ENCODE data around the gene MBNL1.

MBNL1 gene, protein sequence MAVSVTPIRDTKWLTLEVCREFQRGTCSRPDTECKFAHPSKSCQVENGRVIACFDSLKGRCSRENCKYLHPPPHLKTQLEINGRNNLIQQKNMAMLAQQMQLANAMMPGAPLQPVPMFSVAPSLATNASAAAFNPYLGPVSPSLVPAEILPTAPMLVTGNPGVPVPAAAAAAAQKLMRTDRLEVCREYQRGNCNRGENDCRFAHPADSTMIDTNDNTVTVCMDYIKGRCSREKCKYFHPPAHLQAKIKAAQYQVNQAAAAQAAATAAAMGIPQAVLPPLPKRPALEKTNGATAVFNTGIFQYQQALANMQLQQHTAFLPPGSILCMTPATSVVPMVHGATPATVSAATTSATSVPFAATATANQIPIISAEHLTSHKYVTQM

DNA sequence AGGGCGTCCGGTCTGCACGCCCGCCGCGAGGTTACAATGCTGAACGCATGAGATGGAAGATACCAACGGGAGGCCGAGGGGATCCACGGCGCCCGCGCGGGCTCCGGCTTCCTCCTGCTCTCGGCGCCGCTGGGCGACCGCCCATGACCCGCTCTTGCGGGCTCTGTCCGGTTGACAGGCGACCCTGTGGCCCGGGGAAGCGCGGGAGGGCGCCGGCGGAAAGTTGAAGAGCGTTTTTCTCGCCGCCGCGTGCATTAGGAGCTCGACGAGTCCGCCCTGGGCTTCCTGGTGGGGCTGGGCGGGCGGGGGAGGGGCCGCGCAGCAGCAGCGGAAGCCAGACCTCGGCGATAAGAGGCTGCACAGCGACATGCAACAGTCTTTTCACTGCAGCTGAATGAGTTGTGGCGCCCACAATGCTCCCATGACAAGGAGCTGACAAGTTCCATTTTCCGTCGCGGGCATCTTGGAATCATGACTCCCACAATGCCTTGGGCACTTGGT is at the start of gene MBNL1:
TSS of gene MBNL1 (plus strand) at position 375 of the 501 bp plus-strand sequence. CDS start 31,265 bp downstream, outside the sequence.
- peak; percentile 90 for DNase-seq (ENCODE audit: low read depth, low spot score)

DNA sequence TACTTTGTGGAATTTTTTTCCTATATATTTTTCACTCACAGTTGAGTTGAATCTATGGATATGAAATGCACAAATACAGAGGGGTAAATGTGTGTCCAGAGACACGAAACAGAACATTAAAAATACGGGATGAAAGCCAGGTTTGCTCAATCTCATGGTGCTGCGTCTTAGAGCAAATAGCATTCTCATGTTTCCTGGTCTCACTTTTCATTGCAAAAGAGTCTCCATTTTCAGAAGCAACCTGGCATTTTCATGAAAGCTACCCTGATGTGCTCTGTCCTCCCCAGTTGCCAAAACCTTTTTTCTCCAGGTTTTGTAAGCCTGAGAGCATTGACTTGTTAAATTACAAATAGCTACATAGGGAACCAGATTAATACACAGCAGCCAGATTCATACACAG is 49.5 kb upstream of the MBNL1 start:
- DNase-seq (ENCODE audit: low read depth, low spot score) = no peak

DNA sequence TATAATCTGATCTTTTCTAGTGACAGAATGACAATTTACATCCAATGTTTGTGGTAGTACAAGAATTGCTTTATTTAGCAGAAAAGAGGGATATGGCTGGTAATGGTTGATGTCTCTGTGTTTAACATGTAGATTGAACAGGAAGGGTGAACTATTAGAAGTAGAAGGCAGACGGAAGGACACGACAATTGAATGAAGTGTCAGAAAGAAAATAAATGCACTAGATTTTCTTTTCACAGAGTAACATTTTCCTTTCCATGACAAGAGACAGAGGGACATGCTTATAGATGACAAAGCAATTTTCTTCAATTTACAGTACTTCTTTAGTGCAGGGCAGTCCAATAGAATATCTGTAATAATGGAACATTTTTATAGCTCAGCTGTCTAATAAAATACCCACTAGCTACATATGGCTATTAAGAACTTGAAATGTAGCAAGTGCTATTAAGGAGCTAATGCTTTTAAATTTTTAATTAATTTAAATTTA is 48.9 kb upstream of the MBNL1 start:
- DNase-seq (ENCODE audit: low read depth, low spot score) = no peak

DNA sequence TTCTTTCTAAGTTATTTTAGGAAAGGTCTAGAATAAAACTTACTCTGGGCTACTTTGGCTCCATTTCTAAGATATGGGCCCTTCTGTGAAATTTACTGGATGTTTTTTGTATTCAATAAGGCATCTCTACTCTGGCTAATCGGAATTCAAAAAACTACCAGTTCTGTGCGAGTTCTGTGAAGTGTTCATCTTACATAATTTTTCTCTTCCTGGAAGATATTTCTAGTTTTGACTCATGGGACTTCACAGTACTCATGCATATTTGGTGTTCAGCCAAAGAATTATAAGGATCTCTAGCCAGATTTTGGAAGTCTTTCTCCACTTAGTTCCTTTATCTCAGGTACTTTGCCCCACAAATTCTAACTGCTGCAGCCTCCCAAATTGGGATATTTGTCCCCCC is 46.4 kb upstream of the MBNL1 start:
- DNase-seq (ENCODE audit: low read depth, low spot score) = no peak

DNA sequence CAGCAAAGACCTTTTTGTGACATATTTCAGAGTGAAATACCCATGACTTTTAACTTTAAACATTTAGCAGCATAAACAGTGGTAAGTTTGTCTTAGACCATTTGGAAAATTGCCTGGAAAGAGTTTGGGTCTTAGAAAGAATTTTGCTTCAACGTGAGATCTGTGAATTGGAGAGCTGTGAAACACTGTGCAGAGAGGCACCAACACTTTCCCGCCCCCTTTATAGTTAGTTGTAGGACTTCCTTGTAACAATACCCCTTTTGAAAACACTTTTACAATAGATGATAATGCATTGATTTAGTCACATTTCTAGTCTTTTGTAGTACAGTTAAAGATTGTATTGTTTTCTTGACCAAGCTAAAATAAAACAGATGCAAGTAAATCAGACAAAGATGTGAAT is 43.5 kb upstream of the MBNL1 start:
- no peak for DNase-seq (ENCODE audit: low read depth, low spot score)

DNA sequence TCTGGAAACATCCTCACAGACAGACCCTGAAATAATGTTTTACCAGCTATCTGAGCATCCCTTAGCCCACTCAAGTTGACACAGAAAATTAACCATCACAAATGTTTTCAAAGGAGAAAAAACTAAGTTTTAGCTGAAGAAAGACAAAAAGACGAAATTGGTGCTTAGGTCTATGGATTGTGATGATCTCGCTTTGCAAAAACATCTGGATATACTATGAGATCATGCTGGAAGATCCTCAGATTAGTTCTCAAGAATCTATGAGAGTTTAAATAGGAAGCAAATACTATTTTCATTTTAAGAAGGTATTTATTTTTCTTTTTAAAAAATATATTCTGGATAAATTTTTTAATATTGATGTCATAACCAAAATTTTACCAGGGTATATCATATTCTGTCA is 42.6 kb upstream of the MBNL1 start:
- no peak for DNase-seq (ENCODE audit: low read depth, low spot score)

DNA sequence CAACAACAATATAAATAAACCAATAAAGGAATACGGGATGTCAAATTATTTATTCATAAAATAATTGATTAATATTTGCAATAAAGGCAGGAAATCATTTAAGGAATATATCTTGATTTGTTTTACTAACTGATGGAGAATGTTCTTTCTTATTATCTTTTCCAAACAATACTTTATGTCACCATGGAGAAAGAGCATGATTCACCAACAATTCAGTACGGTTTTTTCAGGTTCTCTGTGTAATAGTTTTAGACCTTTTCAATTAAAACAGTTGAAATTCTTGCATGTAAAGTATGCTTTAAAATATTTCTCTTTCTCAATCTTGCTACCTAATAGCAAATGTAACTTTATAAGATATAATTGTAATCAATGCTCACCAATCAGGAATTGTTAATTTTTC is 41.7 kb upstream of the MBNL1 start:
- no peak for DNase-seq (ENCODE audit: low read depth, low spot score)

DNA sequence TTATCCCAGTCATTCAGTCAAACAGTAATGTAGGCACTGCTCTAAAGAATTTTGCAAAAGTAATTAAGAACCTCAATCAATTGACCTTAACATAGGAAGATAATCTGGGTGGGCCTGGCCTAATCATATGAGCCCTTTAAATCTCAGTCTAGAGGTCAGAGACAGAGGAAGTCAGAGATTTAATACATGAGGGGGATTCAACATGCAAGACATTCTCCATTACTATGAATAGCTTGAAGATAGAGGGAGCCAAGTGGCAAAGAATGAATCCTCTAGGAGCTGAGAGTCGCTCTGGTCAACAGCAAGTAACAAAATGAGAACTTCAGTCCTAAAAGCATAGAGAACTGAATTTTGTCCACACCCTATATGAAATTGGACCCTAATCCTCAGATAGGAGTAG is 39.0 kb upstream of the MBNL1 start:
- DNase-seq (ENCODE audit: low read depth, low spot score) = no peak

DNA sequence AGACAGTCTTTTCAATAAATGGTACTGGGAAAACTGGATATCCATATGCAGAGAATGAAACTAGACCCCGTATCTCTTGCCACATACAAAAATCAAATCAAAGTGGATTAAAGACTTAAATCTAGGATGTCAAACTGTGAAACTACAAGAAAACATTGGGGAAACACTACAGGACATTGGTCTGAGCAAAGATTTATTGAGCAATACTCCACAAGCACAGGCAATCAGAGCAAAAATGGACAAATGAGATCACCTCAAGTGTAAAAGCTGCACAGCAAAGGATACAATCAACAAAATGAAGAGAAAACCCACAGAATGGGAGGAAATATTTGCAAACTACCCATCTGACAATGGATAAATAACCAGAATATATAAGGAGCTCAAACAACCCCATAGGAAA is 38.4 kb upstream of the MBNL1 start:
- no peak for DNase-seq (ENCODE audit: low read depth, low spot score)

DNA sequence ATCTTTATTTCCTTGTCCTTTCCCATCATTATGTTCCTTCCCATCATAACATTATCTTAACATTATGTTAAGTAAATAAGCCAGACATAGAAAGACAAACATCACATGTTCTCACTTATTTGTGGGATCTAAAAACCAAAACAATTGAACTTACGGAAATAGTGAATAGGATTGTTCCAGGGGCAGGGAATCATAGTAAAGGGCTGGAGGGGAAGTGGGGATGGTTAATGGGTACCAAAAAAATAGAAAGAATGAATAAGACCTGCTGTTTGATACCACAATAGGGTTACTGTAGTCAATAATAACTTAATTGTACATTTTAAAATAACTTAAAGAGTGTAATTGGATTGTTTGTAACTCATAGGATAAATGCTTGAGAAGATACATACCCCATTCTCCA is 36.7 kb upstream of the MBNL1 start:
- DNase-seq (ENCODE audit: low read depth, low spot score) = no peak

DNA sequence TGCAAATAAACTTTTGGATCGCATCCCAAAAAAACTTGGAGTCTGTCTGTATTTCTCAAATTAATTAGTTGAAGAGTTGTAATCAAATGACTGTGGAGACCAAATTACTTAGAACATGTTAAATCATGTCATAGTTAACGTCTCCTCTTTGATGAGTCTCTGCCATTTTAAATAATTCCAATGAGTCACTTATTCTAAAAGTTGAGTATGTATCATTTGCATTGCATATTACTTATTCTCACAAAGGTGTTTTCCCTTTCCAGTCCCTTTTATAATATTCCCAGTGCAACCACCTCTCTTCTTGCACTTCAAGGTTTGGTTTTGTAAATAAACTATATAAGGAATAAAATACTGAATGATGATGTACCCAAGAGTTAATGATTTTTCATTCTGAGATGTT is 36.0 kb upstream of the MBNL1 start:
- DNase-seq (ENCODE audit: low read depth, low spot score) = no peak

DNA sequence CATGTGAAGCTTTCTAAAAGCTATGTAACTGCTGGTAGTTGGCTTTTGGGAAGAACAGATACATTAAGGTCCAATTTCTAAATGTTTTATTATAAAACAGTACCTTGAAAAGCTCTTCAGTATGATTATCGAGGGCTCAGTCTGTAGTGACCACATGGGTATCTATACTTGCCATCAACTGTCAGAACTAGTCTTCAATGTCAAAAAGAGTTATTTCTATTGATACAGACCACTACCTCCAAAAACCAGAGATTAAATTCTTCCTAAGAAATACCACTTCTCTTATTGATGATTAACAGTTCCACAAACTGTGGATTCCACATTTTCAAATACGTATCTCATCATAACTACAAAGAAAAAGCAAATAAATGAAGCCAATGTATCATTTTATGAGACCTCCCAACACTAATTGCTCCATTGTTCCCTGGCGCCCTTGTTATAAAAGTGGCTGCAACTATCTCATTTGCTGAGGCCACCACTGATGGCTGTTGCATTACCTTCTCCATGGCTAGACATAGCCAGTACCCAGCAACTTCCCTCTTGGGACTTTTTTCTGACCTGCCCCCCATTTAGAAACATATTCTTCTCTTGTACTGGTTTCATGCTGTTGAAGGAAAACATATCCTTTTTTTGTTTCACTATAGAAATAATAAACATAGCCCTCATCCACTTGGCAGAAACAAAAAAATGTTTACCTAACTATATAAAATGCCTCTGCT is 33.9 kb upstream of the MBNL1 start:
- no peak for DNase-seq (ENCODE audit: low read depth, low spot score)

DNA sequence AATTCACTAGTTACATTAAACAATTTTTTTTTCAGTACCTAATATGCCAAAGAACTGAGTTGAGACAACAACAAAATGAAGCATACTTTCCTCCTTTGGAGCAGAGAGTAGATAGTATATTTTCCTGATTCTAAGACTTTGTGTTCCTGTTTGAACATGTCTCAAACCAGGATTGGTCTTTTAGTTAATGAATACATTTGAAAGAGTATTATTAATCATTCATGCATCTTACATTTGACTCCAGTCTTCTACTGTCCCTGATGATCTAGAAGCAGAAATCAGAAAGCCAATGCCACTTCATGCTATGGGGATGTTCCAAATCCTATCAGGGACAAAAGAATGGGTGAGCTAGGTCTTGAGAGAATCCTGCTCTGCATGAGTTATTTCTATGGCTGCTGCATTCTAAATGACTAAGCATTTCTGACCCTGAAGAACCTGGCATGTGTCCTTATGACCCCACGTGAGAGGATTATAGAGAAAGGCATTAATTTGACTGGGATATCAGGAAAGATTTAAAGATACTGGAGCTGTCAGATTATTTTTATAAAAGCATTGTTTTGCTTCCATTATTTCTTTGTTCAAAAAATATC is 32.9 kb upstream of the MBNL1 start:
- no peak for DNase-seq (ENCODE audit: low read depth, low spot score)

DNA sequence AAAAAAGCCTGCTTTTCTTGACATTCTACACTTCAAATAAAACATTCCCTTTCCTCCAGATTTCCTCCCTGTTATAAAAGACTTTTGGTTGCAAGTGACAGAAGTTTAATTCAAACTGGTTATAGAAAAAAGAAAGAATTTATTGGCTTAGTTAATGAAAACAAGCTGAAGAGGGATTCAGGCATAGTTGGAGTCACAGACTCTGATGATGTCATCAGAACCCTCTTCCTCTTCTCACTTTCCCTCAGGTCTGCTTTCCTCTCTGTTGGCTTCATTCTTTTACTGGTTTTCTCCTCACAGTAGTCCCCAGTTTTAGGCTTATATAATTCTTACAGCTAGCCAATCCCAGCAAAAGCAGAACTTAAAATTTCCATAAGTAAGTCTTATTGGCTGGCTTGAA is 32.0 kb upstream of the MBNL1 start:
- no peak for DNase-seq (ENCODE audit: low read depth, low spot score)

DNA sequence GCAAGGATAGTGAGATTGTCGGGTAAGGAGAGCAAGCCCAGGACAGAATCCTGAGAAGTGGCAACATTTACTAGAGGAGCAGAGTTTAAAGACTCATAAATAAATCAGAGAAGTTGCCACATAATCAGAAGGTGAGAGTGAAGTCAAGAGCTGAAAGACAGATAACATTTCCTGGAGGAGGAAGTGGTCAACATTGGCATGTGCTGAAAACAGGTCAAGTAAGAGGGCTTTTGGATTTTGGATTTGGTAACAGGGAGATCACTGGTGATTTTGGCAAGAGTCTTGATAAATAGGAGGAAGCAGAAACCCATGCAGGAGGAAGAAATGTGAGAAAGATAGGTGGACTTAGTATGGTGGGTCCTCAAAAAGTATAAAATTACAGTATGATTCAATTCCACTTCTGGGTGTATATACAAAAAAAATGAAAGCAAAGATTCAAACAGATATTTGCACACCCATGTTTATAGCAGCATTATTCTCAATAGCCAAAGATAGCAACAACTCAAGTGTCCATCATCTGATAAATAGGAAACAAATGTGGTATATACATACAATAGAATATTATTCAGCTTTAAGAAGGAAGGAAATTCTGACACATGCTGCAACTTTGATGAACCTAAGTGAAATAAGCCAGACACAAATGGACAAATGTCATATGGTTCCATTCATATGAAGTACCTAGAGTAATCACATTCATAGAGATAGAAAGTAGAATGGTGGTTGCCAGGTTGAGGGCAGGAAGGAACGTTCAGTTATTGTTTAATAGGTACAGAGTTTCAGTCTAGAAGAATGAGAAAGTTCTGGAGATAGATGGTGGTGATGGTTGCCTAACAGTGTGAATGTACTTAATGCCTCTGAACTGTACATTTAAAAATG is 27.3 kb upstream of the MBNL1 start:
- no peak for DNase-seq (ENCODE audit: low read depth, low spot score)

DNA sequence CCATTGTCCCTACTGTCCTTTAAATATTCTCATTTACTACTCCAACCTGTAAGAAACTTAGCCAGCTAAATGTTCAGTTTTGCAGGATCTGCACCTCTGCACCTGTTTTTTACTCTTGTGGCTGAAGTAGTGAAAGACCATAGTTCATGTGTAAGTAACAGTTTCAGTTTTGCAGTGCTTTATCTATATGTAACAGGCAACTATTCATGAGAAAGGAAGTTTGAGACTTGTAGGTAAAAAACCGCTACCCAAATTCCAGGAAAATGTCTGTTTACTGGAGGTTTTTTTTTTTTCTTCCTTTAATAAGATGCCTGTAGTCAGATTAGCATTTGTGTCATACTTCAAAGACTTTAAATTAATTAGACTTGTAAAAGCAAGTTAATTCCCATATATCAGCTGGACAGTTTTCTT is 25.4 kb upstream of the MBNL1 start:
- no peak for DNase-seq (ENCODE audit: low read depth, low spot score)

DNA sequence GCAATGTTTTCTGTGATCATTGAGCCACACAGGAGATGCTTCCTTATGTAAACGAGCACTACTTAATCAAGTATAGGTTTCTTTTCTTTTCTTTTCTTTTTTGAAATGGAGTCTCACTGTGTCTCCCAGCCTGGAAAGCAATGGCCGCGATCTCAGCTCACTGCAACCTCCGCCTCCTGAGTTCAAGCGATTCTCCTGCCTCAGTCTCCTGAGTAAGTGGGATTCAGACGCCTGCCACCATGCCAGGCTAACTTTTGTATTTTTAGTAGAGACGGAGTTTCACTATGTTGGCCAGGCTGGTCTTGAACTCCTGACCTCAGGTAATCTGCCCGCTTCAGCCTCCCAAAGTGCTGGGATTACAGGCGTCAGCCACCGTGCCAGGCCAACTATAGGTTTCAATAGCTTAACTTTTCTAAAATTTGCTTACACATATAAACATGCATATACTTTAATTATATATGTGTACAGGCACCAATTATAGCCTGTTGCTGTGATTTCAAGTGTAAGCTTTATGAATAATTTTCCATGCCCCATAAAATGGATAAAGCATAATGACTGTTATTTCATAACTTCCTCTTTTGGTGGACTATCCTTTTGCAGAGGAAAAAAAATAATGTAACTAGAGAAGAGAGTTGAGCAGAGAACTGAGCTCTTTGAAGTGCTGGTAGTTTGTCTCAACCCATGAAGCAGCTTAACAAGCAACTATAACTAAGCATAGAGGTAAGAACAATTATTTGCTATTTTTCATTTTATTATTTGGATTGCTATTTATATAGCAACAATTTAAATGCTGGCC is 24.8 kb upstream of the MBNL1 start:
- no peak for DNase-seq (ENCODE audit: low read depth, low spot score)

DNA sequence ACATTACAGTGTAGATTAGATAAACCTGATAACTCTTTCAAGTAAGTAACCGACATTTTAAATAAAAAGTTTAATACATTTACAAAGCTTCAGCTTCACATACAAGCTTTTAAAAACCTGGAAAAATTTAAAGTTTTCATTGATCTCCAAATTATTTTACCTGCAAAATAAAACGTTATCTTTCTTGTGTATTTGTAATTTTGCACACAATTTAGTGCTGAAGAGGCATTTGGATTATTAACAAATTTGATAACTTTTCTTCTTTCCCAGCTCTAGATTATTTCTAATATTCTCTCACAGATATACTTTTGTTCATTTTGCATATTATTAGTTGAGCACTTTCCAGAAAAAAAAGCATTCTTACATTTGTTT is 24.2 kb upstream of the MBNL1 start:
- DNase-seq (ENCODE audit: low read depth, low spot score) = no peak

DNA sequence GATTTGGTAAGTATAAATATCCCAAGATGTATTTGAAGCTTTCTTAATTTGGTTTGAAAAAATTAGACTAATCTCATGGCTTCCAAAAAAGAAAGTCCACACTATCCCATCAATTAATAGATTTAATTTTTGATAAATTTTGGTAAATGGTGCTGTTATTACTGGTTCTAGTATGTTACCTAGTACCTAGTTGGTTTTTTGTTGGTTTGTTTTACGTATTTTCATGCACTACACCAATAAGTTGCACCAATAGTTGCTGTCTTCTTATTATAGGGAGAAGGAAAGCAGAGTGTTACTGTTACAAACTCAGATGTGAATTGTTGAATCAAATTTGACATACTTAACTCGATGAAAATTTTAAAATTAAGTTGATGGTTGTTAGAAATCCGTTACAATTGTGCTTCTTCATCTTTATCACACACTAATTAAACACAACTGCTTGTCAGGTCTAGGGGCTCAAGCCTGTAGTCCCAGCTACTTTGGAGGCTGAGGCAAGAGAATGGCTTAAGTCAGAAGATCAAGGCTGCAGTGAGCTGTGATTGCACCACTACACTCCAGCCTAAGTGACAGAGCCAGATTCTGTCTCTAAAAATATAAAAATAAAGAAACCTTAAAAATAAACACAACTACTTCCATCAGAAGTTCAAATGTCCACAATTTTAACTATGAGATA is 23.1 kb upstream of the MBNL1 start:
- no peak for DNase-seq (ENCODE audit: low read depth, low spot score)

DNA sequence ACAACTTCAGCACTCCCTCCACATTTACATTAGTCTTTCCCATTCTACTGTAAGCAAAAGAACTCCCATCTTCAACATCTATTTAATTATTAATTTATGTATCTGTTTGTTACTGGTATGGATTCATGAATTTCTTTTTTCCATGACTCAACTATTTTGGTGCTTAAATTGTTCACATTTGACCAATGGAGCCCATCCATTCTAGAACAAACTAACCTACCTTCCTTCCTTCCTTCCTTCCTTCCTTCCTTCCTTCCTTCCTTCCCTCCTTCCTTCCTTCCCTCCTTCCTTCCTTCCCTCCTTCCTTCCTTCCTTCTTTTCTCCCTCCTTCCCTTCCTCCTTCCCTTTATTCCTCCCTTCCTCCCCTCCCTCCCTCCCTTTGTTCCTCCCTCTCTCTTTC is 16.8 kb upstream of the MBNL1 start:
- DNase-seq (ENCODE audit: low read depth, low spot score) = no peak

Measured in ELF-1 (cell line).